ENCODE results near the gene PEAR1. TPM values are rescaled to one million over a fixed set of nuclear protein-coding genes. Genes with fewer than 3 reads are reported as not detected.

The PEAR1 gene
- total RNA-seq, 2 donors from 2014 or later: 31.0 to 34.9 TPM

- Histone ChIP-seq H3K27me3 (replicated peaks; ENCODE audit: insufficient read depth) (peaks cover 4% of the 10 kb centered on the region), H3K4me3 (peak overlapping the region; percentile 51), H3K9me3 (no peaks in the 10 kb centered on the region), H3K27ac (no peak overlapping the region), H3K36me3 (no peaks in the 10 kb centered on the region), H3K4me1 (ENCODE audit: control insufficient read depth in 1 of 2, low read depth in 2 of 2) (peaks cover 7 to 24% of the 10 kb centered on the region in 2 donors)
- ATAC-seq (ENCODE audit: insufficient number of reproducible peaks, low FRiP score, low read depth) (no peak), DNase-seq (ENCODE audit: low spot score) (no peak)
- TF ChIP-seq, protein P1, sequence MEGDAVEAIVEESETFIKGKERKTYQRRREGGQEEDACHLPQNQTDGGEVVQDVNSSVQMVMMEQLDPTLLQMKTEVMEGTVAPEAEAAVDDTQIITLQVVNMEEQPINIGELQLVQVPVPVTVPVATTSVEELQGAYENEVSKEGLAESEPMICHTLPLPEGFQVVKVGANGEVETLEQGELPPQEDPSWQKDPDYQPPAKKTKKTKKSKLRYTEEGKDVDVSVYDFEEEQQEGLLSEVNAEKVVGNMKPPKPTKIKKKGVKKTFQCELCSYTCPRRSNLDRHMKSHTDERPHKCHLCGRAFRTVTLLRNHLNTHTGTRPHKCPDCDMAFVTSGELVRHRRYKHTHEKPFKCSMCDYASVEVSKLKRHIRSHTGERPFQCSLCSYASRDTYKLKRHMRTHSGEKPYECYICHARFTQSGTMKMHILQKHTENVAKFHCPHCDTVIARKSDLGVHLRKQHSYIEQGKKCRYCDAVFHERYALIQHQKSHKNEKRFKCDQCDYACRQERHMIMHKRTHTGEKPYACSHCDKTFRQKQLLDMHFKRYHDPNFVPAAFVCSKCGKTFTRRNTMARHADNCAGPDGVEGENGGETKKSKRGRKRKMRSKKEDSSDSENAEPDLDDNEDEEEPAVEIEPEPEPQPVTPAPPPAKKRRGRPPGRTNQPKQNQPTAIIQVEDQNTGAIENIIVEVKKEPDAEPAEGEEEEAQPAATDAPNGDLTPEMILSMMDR (IDR thresholded peaks at IDR 0.05): no peak
Measured at GRCh38 chr1:156921053-156921529, 27.6 kb downstream of the PEAR1 start.

GRCh38 chr1:156922986-156923669 is 29.6 kb downstream of the PEAR1 start:
- peaks cover 4% of the 10 kb centered on the region for H3K27me3 ChIP-seq (replicated peaks; ENCODE audit: insufficient read depth)
- ATAC-seq (ENCODE audit: insufficient number of reproducible peaks, low FRiP score, low read depth): no peak
- H3K27ac ChIP-seq: no peak overlapping the region
- H3K4me1 ChIP-seq (ENCODE audit: control insufficient read depth in 1 of 2, low read depth in 2 of 2): peaks cover 7 to 29% of the 10 kb centered on the region in 2 donors
- peak overlapping the region; percentile 34 for H3K4me3 ChIP-seq
- no peak for DNase-seq (ENCODE audit: low spot score)
- no peaks in the 10 kb centered on the region for H3K36me3 ChIP-seq
- TF ChIP-seq, protein P1 (IDR thresholded peaks at IDR 0.05): no peak
- no peaks in the 10 kb centered on the region for H3K9me3 ChIP-seq

- no peaks in the 10 kb centered on the region for H3K36me3 ChIP-seq
- no peak for DNase-seq (ENCODE audit: low spot score)
- H3K4me1 ChIP-seq (ENCODE audit: control insufficient read depth in 1 of 2, low read depth in 2 of 2): peaks cover 7 to 29% of the 10 kb centered on the region in 2 donors
- no peak for ATAC-seq (ENCODE audit: insufficient number of reproducible peaks, low FRiP score, low read depth)
- no peaks in the 10 kb centered on the region for H3K9me3 ChIP-seq
- peak overlapping the region; percentile 34 for H3K4me3 ChIP-seq
- no peak overlapping the region for H3K27ac ChIP-seq
- TF ChIP-seq, protein P1 (IDR thresholded peaks at IDR 0.05): no peak
- peaks cover 4% of the 10 kb centered on the region for H3K27me3 ChIP-seq (replicated peaks; ENCODE audit: insufficient read depth)
Measured at GRCh38 chr1:156923670-156924477, 30.4 kb downstream of the PEAR1 start.

GRCh38 chr1:156924478-156925153 is 31.1 kb downstream of the PEAR1 start:
- Histone ChIP-seq H3K9me3 (no peaks in the 10 kb centered on the region), H3K4me3 (no peak overlapping the region), H3K27ac (no peak overlapping the region), H3K27me3 (replicated peaks; ENCODE audit: insufficient read depth) (peaks cover 4% of the 10 kb centered on the region), H3K36me3 (no peaks in the 10 kb centered on the region), H3K4me1 (ENCODE audit: control insufficient read depth in 1 of 2, low read depth in 2 of 2) (peaks cover 7 to 29% of the 10 kb centered on the region in 2 donors)
- ATAC-seq (ENCODE audit: insufficient number of reproducible peaks, low FRiP score, low read depth): no peak
- no peak for DNase-seq (ENCODE audit: low spot score)
- TF ChIP-seq, protein P1 (IDR thresholded peaks at IDR 0.05): no peak

Data from thoracic aorta (tissue), 2 donors.